CD4-positive, alpha-beta T cell treated with Interleukin-15 for 4 hours (primary cell): ENCODE data around the gene EIF2D.
"Not testable (repeated sequence)": the region's sequence is repeated elsewhere in the genome, so short reads cannot be mapped to it uniquely, and the experiment has no call there.

Experiments
- DNase-seq: peaks from one replicate; pipeline ENCODE4 v3.0.0-alpha.2; 2020; ENCODE audit warnings: low spot score

EIF2D gene

DNA sequence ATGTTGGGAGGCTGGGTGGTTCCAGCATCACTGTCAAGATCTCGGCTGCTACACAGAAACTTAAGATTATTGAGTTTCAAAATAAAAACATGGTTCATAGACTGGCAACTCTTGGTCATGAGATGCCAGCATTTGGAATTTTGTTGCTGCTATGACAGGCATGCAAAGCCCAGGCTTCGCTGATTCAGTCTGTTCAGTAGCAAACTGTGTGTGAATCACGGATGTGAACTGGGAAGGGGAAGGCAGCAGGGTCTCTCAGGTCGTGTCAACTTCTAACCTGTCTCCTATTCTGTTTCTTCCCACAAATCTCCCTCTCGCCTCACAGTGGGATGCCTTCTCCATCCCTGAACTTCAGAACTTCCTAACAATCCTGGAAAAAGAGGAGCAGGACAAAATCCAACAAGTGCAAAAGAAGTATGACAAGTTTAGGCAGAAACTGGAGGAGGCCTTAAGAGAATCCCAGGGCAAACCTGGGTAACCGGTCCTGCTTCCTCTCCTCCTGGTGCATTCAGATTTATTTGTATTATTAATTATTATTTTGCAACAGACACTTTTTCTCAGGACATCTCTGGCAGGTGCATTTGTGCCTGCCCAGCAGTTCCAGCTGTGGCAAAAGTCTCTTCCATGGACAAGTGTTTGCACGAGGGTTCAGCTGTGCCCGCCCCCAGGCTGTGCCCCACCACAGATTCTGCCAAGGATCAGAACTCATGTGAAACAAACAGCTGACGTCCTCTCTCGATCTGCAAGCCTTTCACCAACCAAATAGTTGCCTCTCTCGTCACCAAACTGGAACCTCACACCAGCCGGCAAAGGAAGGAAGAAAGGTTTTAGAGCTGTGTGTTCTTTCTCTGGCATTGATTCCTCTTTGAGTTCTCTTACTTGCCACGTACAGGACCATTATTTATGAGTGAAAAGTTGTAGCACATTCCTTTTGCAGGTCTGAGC lies 25.5 kb downstream of the EIF2D start:
- DNase-seq = no peak

DNA sequence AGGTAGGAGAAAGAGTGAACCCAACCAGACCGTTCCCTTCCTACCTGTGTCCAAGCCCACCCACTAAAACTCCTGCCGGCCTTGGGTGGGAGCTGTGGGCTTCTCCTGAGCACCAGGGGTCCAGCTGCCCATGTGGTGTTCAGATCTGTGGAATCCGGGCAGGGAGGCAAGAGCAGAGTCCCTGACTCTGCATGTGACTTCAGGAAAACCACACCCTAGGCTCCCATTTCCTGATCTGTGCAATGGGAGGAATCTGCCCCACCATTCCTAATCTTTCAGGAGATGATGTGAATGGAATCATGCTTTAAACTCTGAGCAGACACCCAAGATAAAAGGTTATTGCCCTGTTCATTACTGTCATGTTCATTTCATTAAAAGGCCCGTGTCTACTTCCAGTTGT lies 27.6 kb downstream of the EIF2D start:
- DNase-seq = no peak

DNA sequence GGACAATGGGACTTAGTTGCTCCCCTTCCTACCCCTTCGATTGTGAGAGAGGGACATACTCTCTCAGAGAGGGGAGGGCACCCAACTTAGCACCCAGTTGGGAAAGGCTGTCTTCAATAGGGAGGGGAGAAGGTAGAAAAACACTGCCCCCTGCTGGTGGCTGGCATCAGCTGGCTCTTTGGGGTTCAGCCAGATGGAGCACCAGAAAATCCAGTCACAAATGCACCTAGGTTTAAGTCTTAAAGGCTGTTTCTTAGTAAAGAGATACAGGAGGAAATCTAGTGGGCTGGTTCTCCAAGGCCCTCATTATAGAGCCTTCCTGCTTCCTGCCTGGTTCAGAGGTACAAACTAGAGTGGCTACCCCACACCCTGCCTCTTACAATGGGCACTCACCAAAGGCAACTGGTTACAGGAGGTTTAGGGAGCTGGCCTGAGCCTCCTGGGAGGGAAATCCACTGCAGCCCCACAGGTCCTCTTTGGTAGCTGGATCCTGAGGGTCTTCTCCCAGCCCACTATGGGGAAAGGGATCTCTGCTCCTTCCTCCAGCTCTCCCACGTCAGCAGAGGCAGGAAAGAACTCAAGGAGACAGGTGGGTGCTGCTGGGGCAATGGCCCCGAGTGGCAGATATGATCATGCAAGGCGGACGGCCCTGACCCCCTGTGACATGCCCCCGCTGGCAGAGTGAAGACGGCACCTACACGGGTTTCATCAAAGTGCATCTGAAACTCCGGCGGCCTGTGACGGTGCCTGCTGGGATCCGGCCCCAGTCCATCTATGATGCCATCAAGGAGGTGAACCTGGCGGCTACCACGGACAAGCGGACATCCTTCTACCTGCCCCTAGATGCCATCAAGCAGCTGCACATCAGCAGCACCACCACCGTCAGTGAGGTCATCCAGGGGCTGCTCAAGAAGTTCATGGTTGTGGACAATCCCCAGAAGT lies 28.3 kb downstream of the EIF2D start:
- peak; percentile 87 for DNase-seq

DNA sequence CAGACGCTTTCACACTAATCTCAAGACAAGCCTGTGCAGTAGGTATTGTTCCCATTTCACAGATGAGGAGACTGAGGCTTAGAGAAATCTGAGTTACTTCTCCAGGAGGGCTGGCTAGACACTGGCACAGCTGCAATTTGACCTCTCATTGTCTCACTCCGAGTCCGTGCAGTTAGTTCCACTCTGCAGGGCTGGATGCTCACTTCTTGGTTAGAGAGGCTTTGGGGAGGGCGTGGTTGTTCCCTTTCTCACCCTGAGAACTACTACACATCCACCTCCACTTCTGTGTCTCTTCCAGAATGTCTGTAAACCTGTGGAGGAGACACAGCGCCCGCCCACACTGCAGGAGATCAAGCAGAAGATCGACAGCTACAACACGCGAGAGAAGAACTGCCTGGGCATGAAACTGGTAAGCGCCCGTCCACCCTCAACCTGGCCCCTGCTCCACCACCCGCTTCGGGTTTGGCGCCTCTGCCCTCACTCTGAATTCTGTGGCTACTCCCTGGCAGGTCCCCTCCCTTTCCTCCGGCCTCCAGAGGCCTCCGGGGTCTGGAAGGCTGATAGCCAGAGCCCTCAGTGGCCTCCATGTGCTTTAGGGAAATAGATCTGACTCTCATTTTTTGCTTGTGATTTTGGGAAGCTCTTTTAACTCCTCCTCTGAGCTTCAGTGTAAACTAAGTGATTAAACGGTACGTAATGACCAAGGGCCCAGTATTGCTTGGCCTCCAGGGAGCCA lies 29.1 kb downstream of the EIF2D start:
- no peak for DNase-seq

DNA sequence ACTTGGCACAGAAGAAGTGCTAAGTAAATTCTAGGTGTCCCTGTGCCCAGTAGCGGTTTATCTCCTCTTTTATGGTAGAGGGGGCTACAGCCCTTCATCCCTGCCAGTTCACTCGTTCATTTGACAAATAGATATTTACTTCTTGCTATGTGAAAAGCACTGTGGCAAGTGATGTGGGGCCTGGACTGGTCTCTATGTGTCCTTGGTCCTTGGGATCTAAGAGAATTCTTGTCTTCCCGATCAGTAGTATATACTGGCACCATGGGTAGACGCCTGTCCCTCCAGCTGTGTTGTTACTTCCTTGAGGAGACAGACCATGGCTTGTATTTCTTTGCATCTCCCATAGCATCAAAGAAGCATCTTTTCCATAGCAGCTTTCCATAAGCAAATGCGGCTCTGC lies 29.7 kb downstream of the EIF2D start:
- no peak for DNase-seq

DNA sequence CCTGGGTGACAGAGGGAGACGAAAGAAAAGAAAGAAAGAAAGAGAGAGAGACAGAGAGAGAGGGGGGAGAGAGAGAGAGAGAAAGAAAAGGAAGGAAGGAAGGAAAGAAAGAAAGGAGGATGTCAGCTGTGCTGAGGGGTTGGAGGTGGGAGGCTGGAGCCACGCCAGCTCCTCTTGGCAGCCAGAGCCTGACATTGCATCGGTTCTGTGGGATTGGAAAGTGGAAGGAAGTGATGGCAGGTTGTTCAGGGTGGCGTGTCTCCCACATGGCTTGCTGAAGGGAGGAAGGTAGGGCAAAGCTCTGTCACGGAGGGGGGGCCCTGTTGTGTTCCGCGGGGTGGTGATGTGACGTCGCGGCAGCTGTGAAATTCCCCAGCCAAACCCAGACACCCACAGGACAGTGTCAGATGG lies 30.7 kb downstream of the EIF2D start:
- DNase-seq = peak; percentile 69

DNA sequence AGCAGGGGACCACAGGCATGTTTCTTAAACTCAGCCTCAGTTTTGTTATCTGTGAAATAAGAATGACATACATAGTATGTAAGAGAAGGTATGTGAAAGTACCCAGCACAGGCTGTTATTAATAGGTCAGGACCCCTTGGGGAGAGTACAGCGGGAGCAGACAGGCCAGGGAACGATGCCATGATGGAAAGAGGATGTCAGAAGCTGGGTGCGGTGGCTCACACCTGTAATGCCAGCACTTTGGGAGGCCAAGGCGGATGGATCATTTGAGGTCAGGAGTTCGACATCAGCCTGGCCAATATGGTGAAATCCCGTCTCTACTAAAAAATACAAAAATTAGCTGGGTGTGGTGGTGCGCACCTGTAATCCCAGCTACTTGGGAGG lies 31.2 kb downstream of the EIF2D start:
- DNase-seq = not testable (repeated sequence)

DNA sequence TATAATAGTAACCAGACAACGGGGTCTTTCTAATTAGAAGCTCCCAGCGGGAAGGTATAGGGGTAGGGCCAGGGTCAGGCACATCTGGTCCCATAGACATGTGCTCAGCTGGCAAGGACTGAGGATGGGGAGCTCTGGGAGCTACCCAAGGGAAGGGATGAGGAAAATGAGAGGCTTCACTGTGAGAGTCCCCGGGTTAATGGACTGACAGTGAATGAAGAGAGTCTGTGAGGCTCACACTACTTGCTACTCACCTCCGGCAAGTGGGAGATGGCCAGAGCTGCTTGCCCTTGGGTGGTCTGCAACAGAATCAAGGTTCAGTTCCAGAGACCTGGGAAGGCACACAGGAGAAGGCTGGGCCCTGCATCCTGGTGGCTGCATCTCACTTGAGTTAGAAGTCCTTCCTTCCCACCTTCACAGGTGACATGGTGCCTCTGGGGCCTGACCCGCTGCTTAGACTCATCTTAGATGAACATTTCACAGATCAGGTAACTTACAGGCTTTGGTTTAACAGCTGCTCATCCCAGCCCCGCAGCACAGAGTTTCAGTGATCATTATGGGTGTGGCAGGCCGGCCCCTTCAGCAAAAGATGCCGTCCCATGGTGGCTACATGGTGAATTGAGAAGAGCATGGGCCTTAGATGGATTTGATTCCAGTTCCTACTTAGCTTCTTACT lies 31.7 kb downstream of the EIF2D start:
- no peak for DNase-seq

DNA sequence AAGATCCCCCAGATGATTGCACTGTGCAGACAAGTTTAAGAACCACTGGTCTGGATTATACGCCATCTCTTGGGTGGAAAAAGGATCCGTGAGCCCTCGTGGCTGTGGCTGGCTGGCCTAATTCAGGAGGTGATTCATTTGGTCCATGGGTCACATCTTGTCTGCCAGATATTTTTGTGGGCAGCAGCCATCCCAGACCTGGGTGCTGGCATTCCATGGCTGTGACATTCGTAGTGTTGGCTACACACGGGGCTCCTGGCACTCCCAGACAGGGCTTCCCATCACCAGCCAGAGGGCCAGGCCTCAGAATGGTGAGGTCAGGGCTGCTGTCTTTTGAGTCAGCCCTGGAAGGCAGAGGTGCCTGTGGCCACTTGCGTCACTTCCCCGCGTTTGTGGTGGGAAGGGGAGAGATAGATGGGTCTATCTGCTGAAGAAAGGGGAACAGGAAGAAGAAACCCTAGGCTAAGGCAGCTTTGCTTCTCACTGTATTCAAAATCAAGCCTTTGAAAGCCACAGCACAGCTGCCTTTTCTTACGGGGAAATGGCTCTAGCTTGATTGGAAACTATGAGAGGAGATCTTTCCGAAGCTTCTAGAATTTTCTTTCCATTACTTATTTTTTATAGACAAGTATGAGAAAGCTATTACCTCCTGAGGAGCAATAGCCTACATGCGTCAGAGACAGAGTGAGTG lies 32.4 kb downstream of the EIF2D start:
- DNase-seq = peak; percentile 84

DNA sequence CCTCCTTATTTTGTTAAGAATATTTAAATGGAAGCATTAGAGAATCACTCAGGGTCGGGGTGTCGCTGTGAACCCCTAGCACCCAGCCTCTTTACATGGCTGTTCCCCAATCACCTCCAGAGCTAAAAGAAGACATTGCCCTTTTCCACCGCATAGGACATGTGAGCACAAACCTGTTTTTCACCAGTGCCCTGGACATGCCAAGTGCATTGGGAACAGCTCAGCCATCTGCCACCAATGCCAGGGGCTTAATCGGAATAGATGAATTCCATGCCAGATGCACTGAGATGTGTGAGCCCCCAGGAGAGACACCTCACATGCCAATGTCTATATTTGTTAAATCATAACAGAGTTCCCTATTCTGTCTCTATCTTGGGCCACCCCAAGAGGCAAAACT lies 33.3 kb downstream of the EIF2D start:
- no peak for DNase-seq

DNA sequence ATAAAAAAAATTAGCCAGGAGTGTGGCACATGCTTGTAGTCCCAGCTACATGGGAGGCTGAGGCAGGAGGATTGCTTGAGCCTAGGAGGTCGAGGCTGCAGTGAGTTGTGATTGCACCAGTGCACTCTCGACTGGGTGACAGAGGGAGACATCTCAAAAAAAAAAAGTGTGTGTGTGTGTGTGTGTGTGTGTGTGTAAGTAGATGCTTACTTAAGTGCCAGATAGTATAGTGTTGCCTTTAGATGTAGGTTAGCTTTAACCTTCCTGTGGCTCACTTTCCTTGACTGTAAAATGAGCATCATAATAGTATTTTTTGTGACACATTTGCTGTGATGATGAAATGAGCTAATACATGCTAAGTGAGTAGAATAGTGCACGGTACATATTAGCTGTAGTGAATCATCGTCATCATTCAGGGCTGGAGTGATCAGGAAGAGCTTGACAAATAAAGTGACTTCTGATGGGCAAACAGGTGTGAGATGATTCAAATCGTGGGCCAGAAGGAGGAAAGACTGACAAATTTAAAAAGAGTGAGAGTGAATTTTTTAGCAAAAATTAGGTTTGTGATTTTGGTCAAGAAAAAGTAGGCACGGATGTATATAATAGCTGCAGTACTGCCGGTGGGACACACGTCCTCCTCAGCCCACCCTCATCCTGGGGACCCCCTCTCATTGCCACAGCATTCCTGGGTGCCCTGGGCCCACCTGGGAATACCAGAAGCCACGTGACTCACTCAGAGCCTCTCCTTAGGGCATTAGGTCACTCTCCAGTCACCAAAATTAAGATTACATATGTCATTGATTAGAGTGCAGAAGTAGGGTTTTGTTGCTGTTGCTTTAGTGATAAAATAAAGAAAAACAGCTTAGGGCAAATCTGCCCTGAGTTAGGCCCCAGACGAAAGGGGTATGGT lies 33.9 kb downstream of the EIF2D start:
- DNase-seq = peak; percentile 77

DNA sequence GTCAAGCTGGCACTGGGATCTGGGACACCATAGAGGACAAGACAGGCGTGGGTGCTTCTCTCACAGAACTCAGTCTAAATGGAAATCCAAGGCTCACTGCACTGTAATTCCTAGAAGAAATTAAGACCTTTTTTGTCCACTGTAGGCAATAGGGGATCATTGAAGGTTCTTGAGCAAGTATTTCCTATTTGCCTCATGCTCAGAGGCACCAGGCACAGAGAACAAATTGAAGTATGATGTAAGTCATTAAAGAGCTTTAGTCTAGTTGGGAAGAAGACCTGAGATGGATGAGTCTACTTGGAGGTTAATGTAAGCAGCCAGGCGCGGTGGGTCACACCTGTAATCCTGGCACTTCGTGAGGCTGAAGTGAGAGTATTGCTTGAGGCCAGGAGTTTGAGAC lies 34.6 kb downstream of the EIF2D start:
- DNase-seq = no peak

DNA sequence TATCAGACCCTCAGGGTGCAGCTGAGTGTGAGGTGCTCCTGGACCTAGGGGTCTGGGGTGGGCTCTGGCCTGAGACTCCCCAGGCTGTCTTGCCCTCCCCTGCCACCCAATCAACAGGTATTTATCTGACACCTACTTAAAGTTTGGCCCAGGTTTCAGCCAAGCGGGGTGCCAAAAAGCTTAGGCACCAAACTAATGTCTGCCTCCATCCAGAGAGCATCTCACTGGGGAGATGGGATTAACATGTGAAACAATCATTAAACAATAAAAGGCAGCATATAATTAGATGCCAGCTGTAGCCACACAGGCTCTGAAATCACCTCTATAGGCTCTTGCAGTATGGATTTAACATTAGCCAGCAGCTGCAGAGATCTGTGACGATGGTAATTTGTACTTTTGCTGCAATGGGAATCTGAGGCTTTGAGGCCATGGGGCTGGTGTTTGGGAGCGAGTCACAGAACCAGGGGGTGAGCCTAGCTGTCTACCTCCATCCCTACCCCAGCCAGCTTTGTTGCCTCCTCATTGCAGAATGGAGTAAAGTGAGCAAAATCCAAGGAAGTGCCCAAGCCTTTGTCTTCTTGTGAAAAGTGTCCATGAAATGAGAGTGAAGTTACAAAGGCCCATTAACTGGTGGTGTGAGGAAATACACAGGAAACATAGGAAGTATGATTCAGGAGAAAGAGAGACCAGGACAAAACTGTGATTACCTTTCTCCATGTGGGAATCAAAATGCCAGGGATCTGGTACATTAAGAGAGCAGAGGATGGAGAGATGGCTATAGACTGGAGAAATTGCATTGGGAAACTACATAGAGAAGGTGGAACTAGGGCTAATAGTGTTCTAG lies 36.1 kb downstream of the EIF2D start:
- no peak for DNase-seq

DNA sequence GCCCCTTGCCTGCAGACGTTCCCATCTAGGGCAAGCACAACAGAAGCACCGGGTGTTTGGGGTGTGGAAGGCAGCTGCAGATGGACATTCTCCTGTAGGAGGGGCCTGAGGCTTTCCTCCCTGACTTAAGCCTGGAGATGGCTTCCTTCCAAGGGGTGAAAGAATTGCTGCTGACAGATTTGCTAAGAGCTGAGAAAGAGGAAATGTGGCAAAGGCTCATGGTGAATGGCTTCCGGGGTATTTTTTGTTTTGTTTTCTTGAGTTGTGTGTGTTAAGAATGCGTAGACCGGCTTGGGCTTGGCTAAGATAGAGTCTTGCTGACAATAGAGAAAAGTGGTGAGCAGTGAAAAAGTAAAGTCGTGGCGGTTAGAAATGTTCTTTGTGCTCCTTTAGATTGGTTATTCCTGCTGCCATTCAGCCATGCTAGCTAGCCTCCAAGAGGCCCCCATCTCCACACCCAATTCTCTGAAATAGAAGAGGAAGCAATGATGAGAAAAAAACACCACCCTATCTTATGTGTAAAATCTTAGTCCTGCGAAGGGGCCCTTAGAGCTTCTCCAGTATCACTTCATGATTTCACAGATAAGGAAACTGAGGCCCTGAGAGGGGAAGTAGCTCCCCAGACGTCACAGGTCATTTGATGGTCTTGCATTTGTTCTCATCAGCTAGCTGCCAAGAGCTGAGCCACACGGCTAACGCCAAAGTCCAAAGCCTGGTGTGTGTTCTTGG lies 36.9 kb downstream of the EIF2D start:
- DNase-seq = peak; percentile 83

DNA sequence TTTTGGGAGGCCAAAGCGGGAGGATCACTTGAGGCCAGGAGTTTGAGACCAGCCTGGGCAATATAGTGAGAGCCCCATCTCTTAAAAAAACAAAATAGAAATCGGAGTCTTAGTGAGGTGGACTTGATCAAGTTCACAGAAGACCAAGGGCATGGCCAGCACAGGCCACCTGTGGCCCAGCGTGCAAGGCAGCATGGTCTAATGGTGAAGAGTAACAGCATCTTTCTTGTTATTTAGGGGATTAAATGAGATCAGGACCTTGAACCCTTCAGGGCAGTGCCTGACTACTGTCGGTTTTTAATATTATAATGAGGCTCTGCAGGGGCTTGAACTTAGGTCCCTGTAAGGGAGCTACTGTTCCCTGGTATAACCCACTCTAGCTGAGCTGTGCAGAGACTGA lies 38.5 kb downstream of the EIF2D start:
- no peak for DNase-seq

DNA sequence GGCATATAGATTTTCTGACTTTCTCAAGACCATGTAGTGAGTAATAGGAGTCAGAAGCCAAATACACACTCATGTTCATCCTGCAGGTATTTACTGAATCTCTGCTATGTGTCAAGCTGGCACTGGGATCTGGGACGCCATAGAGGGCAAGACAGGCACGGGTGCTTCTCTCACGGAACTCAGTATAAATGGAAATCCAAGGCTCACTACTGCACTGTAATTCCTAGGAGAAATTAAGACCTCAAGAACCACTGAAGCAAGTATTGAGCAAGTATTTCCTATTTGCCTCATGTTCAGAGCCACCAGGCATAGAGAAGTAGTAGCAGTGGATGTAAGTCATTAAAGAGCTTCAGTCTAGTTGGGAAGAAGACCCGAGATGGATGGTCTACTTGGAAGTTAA lies 38.9 kb downstream of the EIF2D start:
- DNase-seq = no peak

DNA sequence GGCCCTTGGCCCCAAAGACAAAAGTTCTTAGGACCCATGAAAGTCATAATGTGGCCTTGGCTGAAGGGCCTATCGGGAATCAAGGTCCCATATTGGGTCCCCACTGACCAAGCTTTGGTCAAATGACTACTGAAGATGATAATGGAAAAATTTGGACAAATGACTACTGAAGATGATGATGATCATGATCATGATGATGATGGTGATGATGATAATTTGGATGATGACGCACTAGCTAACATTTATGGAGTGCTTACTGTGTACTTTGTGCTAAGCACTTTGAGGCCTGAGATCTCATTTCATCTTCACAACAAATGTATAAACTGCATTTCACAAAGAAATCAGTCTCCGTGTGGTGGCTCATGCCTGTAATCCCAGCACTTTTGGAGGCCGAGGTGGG lies 39.4 kb downstream of the EIF2D start:
- DNase-seq = no peak

DNA sequence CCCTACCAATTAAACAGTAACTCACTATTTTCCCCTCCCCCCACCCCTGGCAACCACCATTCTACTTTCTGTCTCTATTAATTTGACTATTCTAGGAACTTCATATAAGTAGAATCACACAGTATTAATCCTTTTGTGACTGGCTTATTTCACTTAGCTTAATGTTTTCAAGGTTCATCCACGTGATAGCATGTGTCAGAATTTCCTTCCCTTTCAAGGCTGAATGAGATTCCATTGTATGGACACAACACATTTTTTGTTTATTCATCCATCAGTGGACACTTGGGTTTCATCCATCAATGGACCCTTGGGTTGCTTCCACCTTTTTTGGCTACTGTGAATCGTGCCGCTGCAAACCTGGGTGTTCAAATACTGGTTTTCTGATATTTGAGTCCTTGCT lies 41.7 kb downstream of the EIF2D start:
- no peak for DNase-seq
